Measurements from ENCODE around the gene SCAMP4. TPM values are rescaled to one million over a fixed set of nuclear protein-coding genes. Genes with fewer than 3 reads are reported as not detected.

Gene SCAMP4
- total and polyA plus RNA-seq, 9 of the 15 experiments (the other 6 are each of a cell fraction or from before 2014, with no cell fraction given): 0.81 to 45.9 (median 12.8) TPM

DNA sequence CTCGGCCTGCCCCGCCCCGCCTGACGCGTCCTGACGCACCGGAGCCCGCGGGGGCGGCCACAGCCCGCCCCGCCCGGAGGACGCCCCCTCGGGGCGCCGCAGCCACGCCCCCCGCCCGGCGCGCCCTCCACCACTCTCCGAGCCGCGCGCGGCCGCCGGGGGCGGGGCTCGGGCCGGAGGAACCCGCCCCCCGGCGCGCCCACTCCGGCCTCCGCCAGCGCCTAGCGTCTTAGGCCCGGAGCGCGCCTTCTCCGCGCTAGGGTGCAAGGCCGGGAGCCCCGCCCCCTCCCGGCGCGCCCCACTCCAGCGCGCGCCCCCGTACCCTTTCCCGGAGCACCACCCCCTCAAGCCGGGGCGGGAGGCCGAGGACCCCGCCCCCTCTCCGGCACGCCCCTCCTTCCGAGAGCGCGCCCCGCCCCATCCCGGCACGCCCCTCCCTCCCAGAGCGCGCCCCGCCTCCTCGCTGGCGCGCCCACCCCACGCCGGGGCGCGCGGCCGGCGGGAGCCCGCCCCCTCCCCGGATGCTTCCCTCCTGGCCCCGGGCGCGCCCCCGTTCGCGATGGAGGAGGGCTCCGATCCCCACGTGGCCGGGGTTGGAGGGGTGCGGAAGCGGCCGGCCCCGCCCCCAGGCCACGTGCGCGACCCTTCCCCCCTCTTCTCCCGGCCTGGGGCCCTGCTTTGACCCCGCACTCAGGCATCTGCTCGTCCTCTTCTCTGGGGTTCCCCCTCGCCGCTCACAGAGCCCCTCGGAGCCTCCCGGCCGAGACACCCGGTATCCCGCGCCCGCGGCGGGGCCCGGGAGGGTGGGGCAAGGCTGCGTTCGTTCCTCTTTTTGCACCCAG is 41.3 kb upstream of the SCAMP4 start (continued):
- TF ChIP-seq, protein P1, sequence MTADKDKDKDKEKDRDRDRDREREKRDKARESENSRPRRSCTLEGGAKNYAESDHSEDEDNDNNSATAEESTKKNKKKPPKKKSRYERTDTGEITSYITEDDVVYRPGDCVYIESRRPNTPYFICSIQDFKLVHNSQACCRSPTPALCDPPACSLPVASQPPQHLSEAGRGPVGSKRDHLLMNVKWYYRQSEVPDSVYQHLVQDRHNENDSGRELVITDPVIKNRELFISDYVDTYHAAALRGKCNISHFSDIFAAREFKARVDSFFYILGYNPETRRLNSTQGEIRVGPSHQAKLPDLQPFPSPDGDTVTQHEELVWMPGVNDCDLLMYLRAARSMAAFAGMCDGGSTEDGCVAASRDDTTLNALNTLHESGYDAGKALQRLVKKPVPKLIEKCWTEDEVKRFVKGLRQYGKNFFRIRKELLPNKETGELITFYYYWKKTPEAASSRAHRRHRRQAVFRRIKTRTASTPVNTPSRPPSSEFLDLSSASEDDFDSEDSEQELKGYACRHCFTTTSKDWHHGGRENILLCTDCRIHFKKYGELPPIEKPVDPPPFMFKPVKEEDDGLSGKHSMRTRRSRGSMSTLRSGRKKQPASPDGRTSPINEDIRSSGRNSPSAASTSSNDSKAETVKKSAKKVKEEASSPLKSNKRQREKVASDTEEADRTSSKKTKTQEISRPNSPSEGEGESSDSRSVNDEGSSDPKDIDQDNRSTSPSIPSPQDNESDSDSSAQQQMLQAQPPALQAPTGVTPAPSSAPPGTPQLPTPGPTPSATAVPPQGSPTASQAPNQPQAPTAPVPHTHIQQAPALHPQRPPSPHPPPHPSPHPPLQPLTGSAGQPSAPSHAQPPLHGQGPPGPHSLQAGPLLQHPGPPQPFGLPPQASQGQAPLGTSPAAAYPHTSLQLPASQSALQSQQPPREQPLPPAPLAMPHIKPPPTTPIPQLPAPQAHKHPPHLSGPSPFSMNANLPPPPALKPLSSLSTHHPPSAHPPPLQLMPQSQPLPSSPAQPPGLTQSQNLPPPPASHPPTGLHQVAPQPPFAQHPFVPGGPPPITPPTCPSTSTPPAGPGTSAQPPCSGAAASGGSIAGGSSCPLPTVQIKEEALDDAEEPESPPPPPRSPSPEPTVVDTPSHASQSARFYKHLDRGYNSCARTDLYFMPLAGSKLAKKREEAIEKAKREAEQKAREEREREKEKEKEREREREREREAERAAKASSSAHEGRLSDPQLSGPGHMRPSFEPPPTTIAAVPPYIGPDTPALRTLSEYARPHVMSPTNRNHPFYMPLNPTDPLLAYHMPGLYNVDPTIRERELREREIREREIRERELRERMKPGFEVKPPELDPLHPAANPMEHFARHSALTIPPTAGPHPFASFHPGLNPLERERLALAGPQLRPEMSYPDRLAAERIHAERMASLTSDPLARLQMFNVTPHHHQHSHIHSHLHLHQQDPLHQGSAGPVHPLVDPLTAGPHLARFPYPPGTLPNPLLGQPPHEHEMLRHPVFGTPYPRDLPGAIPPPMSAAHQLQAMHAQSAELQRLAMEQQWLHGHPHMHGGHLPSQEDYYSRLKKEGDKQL (CRISPR knock-in tag; IDR thresholded peaks at IDR 0.05; ENCODE audit: borderline replicate concordance): no peak
- TF ChIP-seq ZNF589 (CRISPR knock-in tag; IDR thresholded peaks at IDR 0.05; ENCODE audit: low read depth) (0 out of 2 replicates have a peak, but pooled peaks have one; percentile 71), ZNF707 (CRISPR knock-in tag; conservative IDR thresholded peaks at IDR 0.05) (no peak), DACH1 (IDR thresholded peaks at IDR 0.05; ENCODE audit: partially characterized antibody) (no peak), SMARCC2 (IDR thresholded peaks at IDR 0.05; ENCODE audit: low read depth) (no peak), ZNF79 (CRISPR knock-in tag; IDR thresholded peaks at IDR 0.05; ENCODE audit: low read depth) (no peak), ZNF785 (CRISPR knock-in tag; IDR thresholded peaks at IDR 0.05) (no peak), SIN3B (IDR thresholded peaks at IDR 0.05; ENCODE audit: low read depth) (no peak), ZNF263 (CRISPR knock-in tag; IDR thresholded peaks at IDR 0.05; ENCODE audit: borderline replicate concordance) (peak; percentile 29; the same call in 1 of the 2 replicates), ZNF354B (CRISPR knock-in tag; IDR thresholded peaks at IDR 0.05) (no peak), PHB2 (IDR thresholded peaks at IDR 0.05; ENCODE audit: low read depth) (no peak), HDAC6 (IDR thresholded peaks at IDR 0.05; ENCODE audit: low read depth, low read length) (no peak), ZC3H8 (IDR thresholded peaks at IDR 0.05) (no peak)
- TF ChIP-seq, protein P2, sequence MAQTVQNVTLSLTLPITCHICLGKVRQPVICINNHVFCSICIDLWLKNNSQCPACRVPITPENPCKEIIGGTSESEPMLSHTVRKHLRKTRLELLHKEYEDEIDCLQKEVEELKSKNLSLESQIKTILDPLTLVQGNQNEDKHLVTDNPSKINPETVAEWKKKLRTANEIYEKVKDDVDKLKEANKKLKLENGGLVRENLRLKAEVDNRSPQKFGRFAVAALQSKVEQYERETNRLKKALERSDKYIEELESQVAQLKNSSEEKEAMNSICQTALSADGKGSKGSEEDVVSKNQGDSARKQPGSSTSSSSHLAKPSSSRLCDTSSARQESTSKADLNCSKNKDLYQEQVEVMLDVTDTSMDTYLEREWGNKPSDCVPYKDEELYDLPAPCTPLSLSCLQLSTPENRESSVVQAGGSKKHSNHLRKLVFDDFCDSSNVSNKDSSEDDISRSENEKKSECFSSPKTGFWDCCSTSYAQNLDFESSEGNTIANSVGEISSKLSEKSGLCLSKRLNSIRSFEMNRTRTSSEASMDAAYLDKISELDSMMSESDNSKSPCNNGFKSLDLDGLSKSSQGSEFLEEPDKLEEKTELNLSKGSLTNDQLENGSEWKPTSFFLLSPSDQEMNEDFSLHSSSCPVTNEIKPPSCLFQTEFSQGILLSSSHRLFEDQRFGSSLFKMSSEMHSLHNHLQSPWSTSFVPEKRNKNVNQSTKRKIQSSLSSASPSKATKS (CRISPR knock-in tag; IDR thresholded peaks at IDR 0.05): no peak
- TF ChIP-seq, protein P3, sequence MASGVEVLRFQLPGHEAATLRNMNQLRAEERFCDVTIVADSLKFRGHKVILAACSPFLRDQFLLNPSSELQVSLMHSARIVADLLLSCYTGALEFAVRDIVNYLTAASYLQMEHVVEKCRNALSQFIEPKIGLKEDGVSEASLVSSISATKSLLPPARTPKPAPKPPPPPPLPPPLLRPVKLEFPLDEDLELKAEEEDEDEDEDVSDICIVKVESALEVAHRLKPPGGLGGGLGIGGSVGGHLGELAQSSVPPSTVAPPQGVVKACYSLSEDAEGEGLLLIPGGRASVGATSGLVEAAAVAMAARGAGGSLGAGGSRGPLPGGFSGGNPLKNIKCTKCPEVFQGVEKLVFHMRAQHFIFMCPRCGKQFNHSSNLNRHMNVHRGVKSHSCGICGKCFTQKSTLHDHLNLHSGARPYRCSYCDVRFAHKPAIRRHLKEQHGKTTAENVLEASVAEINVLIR (CRISPR knock-in tag; IDR thresholded peaks at IDR 0.05): no peak

All from K562 (cell line).